ENCODE data around the gene CPB2.

CPB2 gene, protein sequence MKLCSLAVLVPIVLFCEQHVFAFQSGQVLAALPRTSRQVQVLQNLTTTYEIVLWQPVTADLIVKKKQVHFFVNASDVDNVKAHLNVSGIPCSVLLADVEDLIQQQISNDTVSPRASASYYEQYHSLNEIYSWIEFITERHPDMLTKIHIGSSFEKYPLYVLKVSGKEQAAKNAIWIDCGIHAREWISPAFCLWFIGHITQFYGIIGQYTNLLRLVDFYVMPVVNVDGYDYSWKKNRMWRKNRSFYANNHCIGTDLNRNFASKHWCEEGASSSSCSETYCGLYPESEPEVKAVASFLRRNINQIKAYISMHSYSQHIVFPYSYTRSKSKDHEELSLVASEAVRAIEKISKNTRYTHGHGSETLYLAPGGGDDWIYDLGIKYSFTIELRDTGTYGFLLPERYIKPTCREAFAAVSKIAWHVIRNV

DNA sequence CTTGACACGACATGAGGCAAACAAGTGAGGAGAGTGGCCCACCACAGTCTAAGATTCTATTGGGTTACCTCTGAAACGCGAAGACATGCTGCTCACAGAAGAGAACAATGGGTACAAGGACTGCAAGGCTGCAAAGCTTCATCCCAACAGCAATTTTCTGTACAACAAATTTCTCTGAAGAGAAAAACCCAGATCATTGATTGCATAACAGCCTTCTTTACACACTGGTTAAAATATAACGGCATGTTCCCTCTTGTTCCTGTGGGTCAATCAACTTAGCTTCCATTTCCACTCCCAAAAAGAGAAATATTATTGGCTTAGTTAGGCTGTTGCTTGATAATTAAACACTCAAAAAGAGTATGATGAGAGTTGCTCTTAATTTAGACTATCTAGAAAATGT lies at the start of gene CPB2:
TSS of gene CPB2 (minus strand) at position 166 of the 400 bp plus-strand sequence. CDS start at position 142, 24 bp downstream.
- H3K27ac Mint-ChIP-seq = no peak within 1 kb of the TSS
- no peak for DNase-seq

DNA sequence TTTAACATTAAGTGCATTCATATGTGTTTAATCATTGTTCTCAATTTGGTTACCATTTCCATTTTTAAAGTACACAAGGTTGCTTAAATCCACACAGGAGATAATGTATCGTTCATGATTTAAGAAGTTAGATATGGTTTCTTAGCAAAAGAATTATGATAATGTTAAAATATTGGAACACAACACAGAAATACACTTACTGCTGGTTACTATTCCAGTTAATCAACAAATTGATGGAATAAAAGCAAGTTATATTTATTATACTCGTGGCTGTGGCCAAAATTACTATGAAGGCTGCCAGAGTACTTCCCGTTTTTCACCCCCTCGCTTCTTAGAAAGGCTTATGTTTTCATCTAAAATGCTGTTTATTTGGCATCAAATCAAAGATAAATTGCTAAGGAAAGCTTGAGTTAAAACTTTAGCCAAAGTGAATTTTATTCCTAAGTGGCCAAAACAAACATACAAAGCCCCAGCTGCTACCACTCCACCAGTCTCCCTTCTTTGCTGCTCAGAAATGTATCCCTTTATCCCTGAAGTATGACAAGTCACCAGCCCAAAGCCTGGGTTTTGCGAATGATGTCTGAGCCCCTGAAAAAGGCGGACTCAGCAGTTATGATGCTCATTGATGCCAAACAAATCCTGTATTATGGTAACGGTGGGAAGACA lies 49.4 kb upstream of the CPB2 start:
- Mint-ChIP-seq H3K9me3 (no peaks in the 10 kb centered on the region), H3K4me1 (no peaks in the 10 kb centered on the region), H3K27ac (no peak overlapping the region), H3K4me3 (no peak overlapping the region), H3K27me3 (ENCODE audit: low read depth, poor library complexity) (peaks cover 5% of the 10 kb centered on the region), H3K36me3 (ENCODE audit: low read depth) (no peaks in the 10 kb centered on the region)
- TF ChIP-seq, protein P1, sequence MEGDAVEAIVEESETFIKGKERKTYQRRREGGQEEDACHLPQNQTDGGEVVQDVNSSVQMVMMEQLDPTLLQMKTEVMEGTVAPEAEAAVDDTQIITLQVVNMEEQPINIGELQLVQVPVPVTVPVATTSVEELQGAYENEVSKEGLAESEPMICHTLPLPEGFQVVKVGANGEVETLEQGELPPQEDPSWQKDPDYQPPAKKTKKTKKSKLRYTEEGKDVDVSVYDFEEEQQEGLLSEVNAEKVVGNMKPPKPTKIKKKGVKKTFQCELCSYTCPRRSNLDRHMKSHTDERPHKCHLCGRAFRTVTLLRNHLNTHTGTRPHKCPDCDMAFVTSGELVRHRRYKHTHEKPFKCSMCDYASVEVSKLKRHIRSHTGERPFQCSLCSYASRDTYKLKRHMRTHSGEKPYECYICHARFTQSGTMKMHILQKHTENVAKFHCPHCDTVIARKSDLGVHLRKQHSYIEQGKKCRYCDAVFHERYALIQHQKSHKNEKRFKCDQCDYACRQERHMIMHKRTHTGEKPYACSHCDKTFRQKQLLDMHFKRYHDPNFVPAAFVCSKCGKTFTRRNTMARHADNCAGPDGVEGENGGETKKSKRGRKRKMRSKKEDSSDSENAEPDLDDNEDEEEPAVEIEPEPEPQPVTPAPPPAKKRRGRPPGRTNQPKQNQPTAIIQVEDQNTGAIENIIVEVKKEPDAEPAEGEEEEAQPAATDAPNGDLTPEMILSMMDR (IDR thresholded peaks at IDR 0.05) = no peak
- DNase-seq = no peak

More for the DNA sequence above, at the start of gene CPB2:
- TF ChIP-seq, protein P1 (IDR thresholded peaks at IDR 0.05) = no peak
- no peaks in the 10 kb centered on the region for H3K36me3 Mint-ChIP-seq (ENCODE audit: low read depth)
- H3K27me3 Mint-ChIP-seq (ENCODE audit: low read depth, poor library complexity) = no peaks in the 10 kb centered on the region
- no peak within 1 kb of the TSS for H3K4me3 Mint-ChIP-seq
- peaks cover 11% of the 10 kb centered on the region for H3K4me1 Mint-ChIP-seq
- H3K9me3 Mint-ChIP-seq = no peaks in the 10 kb centered on the region

DNA sequence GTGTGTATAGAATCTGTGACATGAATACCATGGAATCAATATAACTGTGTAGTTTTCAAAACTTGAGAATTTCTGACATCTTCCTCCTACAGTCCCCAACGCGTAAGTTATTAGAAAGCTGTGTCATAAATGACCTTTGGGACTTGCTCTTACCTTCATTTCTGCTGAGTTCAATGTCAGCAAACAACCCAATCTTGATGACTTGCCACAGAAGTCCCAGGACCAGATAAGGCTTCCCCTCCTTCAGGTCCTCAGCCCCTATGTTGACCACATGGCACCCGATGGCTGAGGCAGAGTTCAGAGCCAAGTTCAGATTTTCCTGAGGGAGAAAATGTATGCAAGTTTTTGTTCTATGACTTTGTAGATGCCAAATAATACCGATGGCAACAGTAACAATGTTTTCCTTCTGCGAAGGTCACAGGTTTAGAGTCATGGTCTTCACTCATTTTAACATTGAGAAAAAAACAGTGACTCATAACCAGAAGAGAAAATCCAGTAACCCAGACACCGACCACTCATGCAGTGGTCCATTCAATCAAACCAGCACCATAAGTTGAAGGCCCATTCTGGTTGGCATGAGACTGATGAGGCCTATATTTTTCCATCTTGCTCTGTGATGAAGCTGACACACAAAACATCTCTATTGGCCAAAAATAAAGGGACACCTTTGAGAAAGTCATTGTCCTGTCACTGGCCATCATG lies 47.9 kb upstream of the CPB2 start:
- TF ChIP-seq, protein P1 (IDR thresholded peaks at IDR 0.05) = no peak
- Mint-ChIP-seq H3K27me3 (ENCODE audit: low read depth, poor library complexity) (peaks cover 5% of the 10 kb centered on the region), H3K4me1 (no peaks in the 10 kb centered on the region), H3K36me3 (ENCODE audit: low read depth) (no peaks in the 10 kb centered on the region), H3K27ac (no peak overlapping the region), H3K4me3 (no peak overlapping the region), H3K9me3 (no peaks in the 10 kb centered on the region)
- DNase-seq = no peak

DNA sequence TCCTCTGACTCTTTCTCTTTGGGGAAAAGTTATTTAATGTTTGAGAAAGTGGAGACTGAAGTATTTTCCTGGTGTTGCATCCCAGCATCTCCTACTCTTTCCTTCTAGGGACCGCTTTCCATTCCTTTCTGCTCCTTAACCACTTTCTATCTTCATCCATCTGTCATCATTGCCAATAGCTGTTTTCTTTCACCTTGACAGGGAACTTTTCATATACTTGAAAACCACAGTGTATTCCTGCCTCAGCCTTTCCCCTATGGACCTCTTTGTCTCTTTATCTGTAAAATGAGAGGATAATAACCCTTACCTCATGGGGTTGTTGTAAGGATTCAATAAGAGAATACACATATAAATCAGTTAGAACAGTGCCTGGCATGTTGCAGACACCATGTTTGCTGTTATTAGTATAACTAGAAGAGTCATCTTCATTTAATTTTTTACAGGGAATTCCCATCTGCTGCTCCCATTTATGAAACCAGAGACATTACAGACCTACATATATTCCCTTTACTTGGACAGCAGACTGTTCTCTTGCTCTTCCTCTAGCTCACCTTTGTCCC lies 45.4 kb upstream of the CPB2 start:
- no peaks in the 10 kb centered on the region for H3K36me3 Mint-ChIP-seq (ENCODE audit: low read depth)
- H3K9me3 Mint-ChIP-seq = no peaks in the 10 kb centered on the region
- no peak overlapping the region for H3K27ac Mint-ChIP-seq
- H3K27me3 Mint-ChIP-seq (ENCODE audit: low read depth, poor library complexity) = peaks cover 5% of the 10 kb centered on the region
- TF ChIP-seq, protein P1 (IDR thresholded peaks at IDR 0.05) = no peak
- H3K4me3 Mint-ChIP-seq = no peak overlapping the region
- DNase-seq = no peak
- H3K4me1 Mint-ChIP-seq = peaks cover 8% of the 10 kb centered on the region

DNA sequence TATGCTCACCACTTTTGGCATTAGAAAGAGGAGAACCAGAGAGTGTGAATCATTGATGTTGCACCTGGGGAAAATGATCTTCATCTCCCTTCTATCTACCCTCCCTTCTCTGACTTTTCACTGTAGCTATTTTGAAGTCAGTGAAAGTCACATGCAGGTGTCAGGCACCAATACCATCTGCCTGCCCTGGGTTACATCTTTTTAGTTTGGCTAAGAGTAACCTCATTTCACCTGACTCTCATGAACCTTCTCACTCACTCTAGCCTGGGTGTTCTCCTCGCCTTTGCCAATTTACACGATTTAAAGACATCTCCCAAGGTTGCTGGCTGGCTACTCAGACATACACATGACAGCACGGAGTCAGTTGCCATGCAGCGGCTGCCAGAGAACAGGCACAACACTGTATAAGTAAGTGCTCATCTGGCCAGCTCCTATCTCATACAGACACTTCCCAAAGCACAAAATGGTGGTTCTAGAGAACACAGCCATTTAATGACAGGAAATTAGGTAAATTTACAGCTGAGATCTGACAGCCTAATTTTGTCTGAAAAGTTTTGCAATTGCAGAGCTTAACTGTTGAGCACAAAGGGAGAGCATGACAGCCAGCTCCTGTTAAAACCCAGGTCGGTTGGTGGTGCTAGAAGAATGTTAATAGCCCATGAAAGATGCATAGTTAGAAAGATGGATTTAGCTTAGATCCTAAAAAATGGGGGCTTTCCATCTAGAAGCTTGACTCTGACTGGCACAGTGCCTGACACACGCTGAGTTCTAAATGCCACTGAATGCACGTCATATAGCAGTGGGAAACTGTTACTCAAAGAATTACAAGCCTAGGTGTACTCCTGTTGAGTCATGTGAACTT lies 44.7 kb upstream of the CPB2 start:
- peaks cover 10% of the 10 kb centered on the region for H3K4me1 Mint-ChIP-seq
- H3K9me3 Mint-ChIP-seq = no peaks in the 10 kb centered on the region
- no peak for DNase-seq
- TF ChIP-seq, protein P1 (IDR thresholded peaks at IDR 0.05) = no peak
- no peak overlapping the region for H3K4me3 Mint-ChIP-seq
- peaks cover 5% of the 10 kb centered on the region for H3K27me3 Mint-ChIP-seq (ENCODE audit: low read depth, poor library complexity)
- H3K27ac Mint-ChIP-seq = no peak overlapping the region
- H3K36me3 Mint-ChIP-seq (ENCODE audit: low read depth) = no peaks in the 10 kb centered on the region
